GM19099 (cell line): ENCODE results near the gene LDHA.

Experiments used
- POLR2A ChIP-seq: IDR thresholded peaks from 3 replicates; pipeline ENCODE4 v1.6.1; 2011; ENCODE audit warnings: low read depth; ENCODE audit not compliant: insufficient read length; ENCODE audit errors: extremely low read depth

LDHA gene

GRCh38 chr11:18383388-18384156 is 10.8 kb upstream of the LDHA start:
- peak; percentile 54 for TF ChIP-seq POLR2A

- TF ChIP-seq POLR2A = peak; percentile 52
Observed at GRCh38 chr11:18384157-18384641, 10.2 kb upstream of the LDHA start.

GRCh38 chr11:18390088-18390487 is 4.3 kb upstream of the LDHA start:
- no peak for TF ChIP-seq POLR2A

GRCh38 chr11:18392434-18393321 is 1.7 kb upstream of the LDHA start:
- no peak for TF ChIP-seq POLR2A

- TF ChIP-seq POLR2A = no peak
Observed at GRCh38 chr11:18393581-18394274, 635 bp upstream of the LDHA start.

- no peak for TF ChIP-seq POLR2A
Observed at GRCh38 chr11:18394928-18395734, 768 bp downstream of the LDHA start.

GRCh38 chr11:18395735-18396504 is 1.6 kb downstream of the LDHA start:
- peak; percentile 76 for TF ChIP-seq POLR2A

- no peak for TF ChIP-seq POLR2A
Observed at GRCh38 chr11:18397921-18398320, 3.6 kb downstream of the LDHA start.

- no peak for TF ChIP-seq POLR2A
Observed at GRCh38 chr11:18404062-18404461, 9.7 kb downstream of the LDHA start.

GRCh38 chr11:18408558-18409291 is 14.4 kb downstream of the LDHA start:
- no peak for TF ChIP-seq POLR2A

GRCh38 chr11:18416459-18416858 is 22.1 kb downstream of the LDHA start:
- no peak for TF ChIP-seq POLR2A

GRCh38 chr11:18419040-18419439 is 24.7 kb downstream of the LDHA start:
- TF ChIP-seq POLR2A = no peak

GRCh38 chr11:18420067-18420466 is 25.7 kb downstream of the LDHA start:
- TF ChIP-seq POLR2A = no peak

- no peak for TF ChIP-seq POLR2A
Observed at GRCh38 chr11:18427240-18427639, 32.9 kb downstream of the LDHA start.

- no peak for TF ChIP-seq POLR2A
Observed at GRCh38 chr11:18429332-18429731, 35.0 kb downstream of the LDHA start.
